GM19099 (cell line): ENCODE data around the gene CYTH2.

Source experiments
- POLR2A ChIP-seq: IDR thresholded peaks from 3 replicates; pipeline ENCODE4 v1.6.1; 2011; ENCODE audit warnings: low read depth; ENCODE audit not compliant: insufficient read length; ENCODE audit errors: extremely low read depth

The CYTH2 gene

GRCh38 chr19:48468772-48469288, 339 bp upstream of the CYTH2 start:
- TF ChIP-seq POLR2A = no peak

DNA sequence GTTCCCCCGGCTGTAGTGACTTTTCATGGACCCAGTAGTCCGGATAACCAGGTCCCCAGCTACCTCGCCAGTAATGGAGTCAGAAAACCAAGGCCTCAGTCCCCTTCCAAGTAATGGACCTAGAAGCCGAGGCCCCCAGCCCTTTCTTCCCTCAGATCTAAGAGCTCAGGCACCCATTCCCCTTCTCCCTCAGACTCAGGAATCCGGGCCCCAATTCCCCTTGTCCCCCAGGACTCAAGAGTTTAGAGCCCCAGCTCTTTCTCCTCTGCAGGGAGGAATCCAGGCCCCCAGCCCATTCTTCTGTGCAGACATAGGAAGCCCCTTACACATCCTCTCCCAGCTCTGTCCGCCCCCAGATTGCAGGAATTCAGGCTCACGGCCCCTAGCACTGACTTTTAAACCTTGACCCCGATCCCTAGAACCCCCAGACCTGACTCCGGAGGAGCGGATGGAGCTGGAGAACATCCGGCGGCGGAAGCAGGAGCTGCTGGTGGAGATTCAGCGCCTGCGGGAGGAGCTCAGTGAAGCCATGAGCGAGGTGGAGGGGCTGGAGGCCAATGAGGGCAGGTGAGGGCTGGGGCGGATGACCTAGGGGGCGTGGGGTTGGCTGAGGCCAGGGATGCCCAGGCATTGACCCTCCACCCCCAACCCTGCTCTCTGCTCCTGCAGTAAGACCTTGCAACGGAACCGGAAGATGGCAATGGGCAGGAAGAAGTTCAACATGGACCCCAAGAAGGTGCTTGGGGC, 938 bp downstream of the CYTH2 start:
- no peak for TF ChIP-seq POLR2A

DNA sequence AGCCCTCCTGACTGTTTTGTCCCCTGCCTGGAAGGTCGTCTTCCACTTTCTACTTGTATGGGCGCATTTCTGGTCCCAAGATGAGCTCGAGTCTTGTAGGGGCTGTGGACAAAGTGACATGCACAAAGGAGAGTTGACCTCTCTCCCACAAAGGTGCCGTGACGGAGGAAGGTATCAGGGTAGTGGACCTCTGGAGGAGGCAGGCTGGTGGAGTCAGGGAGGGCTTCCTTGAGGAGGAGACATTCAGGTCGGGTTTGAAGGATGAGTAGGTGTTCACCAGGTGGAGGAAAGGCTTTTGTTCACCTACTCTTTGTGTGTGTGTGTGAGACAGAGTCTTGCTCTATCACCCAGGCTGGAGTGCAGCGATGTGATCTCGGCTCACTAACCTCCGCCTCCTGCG, 1.7 kb downstream of the CYTH2 start:
- TF ChIP-seq POLR2A = no peak

GRCh38 chr19:48471836-48472235, 2.7 kb downstream of the CYTH2 start:
- TF ChIP-seq POLR2A = no peak

DNA sequence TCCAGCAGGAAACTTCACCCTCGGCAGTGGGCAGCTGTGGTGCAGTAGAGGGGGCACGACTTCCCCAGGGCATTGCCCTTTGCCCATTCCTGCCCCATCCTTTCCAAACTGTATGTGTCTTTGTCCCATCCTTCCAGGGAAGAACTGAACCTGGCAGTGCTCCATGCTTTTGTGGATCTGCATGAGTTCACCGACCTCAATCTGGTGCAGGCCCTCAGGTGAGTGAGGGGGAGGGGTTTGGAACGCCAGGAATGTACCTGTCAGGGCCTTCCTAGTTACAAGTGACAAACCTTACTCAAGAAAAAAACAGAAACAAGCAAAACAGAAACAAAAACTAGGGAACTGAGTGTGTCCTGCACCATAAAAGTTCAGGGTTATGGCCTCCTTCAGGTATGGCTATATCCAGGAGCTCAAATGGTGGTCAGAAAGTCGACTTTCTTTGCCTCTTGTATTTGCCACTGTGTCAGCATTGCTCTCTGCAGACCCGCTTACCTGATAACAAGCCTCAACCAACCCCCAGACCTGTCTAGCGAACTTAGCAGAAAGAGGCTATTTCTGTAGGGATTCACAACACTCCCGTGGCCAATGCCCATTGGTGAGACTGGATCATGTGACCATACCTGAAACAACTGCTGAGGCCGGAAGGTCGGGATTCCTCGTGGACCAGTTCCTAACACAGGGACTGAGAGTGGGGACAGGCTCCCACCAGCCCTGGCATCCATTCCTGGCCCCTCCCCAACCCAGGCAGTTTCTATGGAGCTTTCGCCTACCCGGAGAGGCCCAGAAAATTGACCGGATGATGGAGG, 4.2 kb downstream of the CYTH2 start:
- TF ChIP-seq POLR2A = no peak

- TF ChIP-seq POLR2A = no peak
Observed at GRCh38 chr19:48474084-48474592, 5.0 kb downstream of the CYTH2 start.

GRCh38 chr19:48475369-48476068, 6.3 kb downstream of the CYTH2 start:
- no peak for TF ChIP-seq POLR2A

DNA sequence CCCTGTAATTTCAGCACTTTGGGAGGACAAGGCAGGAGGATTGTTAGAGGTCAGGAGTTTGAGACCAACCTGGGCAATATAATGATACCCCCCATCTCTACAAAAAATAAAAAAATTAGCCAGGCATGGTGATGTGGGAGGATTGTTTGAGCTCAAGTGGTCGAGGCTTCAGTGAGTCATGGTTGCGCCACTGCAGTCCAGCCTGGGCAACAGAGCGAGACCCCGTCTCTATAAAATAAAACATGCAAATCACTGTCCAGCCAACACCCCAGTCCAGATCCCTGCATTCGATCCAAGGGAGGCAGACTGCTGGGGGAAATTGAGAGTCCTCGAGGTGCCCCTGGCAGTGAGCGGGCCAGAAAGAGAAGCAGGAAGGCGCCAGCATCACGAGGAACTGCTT, 7.0 kb downstream of the CYTH2 start:
- no peak for TF ChIP-seq POLR2A

- no peak for TF ChIP-seq POLR2A
Observed at GRCh38 chr19:48477067-48477685, 8.0 kb downstream of the CYTH2 start.

GRCh38 chr19:48477698-48478338, 8.6 kb downstream of the CYTH2 start:
- no peak for TF ChIP-seq POLR2A

GRCh38 chr19:48478339-48479256, 9.4 kb downstream of the CYTH2 start:
- TF ChIP-seq POLR2A = no peak

DNA sequence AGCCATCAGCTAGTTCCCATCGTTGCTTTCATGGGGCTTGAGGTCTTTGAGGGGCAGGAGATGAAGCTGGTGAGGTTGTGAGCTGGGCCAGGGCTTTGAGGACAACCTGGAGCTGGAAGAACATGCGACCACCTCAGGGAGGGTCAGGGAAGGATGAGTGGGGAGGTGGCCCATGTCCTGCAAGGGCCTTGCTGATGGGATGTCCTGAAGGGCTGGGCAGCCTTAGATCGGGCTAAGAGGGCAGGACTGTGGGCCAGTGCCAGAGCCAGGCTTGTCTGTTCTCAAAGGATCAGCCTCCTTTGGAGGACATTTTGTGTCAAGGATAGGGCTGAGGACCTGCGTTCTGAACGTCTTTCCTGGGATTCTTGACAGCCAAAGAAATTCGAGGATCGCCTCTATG, 10.5 kb downstream of the CYTH2 start:
- no peak for TF ChIP-seq POLR2A

DNA sequence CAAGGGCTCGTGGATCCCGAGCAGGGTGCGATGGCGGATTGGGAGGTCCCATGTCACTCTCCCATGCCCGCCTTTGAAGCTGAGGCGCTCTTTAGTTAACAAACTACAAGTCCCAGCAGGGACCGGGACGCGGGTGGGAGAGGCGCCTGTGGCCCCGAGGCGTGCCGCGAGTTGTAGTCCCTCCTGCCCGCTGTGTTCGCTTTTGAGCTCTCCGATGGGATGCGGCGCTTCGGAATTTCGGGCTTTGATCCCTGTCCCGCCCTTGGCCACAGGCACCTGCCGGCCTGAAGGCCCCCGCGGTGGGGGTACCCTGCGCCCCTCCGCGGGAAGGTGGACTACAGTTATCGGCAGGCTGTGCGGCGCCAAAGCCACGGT, 11.0 kb downstream of the CYTH2 start:
- no peak for TF ChIP-seq POLR2A
